Sigmoid colon (tissue), 7 donors: ENCODE data around the gene SEPTIN6. TPM values are rescaled to one million over a fixed set of nuclear protein-coding genes. Genes with fewer than 3 reads are reported as not detected.
"Not testable (repeated sequence)": the region's sequence is repeated elsewhere in the genome, so short reads cannot be mapped to it uniquely, and the experiment has no call there.

Experiments
- DNase-seq: peaks from one replicate; pipeline ENCODE4 v3.0.0-alpha.2; 2019
- H3K27ac ChIP-seq, 4 donors: fragments of 200-600 bp; sonication (generic); one replicate each; pipeline ENCODE4 v1.5.1; 2016 to 2019; ENCODE audit warnings: mild to moderate bottlenecking in 1 of 4
- H3K27me3 ChIP-seq, 3 donors: fragments of 200-600 bp; sonication (generic); one replicate each; pipeline ENCODE4 v1.5.1; 2019; ENCODE audit warnings: mild to moderate bottlenecking in 1 of 3
- H3K36me3 ChIP-seq, 4 donors: fragments of 200-600 bp; sonication (generic); one replicate each; pipeline ENCODE4 v1.5.1; 2016 to 2019
- H3K4me1 ChIP-seq, 4 donors: fragments of 200-600 bp; sonication (generic); one replicate each; pipeline ENCODE4 v1.5.1; 2017 to 2019
- H3K4me3 ChIP-seq, 4 donors: fragments of 200-600 bp; sonication (generic); one replicate each; pipeline ENCODE4 v1.5.1; 2017 to 2019; ENCODE audit warnings: mild to moderate bottlenecking in 2 of 4, moderate library complexity in 1 of 4
- H3K9me3 ChIP-seq, 4 donors: fragments of 200-600 bp in 3 of 4; sonication (generic) in 3 of 4; one replicate each; pipeline versions ENCODE4 v1.5.1 to v1.6.1; 2013 to 2019
- EP300 ChIP-seq, 4 donors: sonication (generic); formaldehyde crosslinking; IDR thresholded peaks; one replicate each; pipeline ENCODE4 v1.6.1; 2017; ENCODE audit warnings: antibody characterized with exemption in 4 of 4
- POLR2A ChIP-seq, 2 donors: fragments of 450-650 bp; IDR thresholded peaks; one replicate each; pipeline ENCODE4 v1.6.1; 2016; ENCODE audit warnings: antibody characterized with exemption in 2 of 2, mild to moderate bottlenecking in 2 of 2, moderate library complexity in 2 of 2
- POLR2AphosphoS5 ChIP-seq, 4 donors: sonication (generic); formaldehyde crosslinking; IDR thresholded peaks; one replicate each; pipeline ENCODE4 v1.6.1; 2017; ENCODE audit warnings: antibody characterized with exemption in 4 of 4
- WGBS, 2 donors: extraction: QIAGEN DNeasy Blood & Tissue Kit; methylation state at CpG; one replicate each; pipeline ENCODE4 v1.1.7; 2013; 5-methylcytosine and 5-hydroxymethylcytosine counted together
- intact Hi-C: fragments of 100-400 bp; cut with DNase I; formaldehyde crosslinking; loops from one replicate; pipeline ENCODE4 v1.15.1; 2023
- polyA plus RNA-seq, 3 donors: library from polyadenylated mRNA; stranded (reverse); fragments of 200-250 nt; gene quantifications; one replicate each; pipeline ENCODE4 v1.2.3, GENCODE V29; 2013
- total RNA-seq, 4 donors: library from RNA; depleted of rRNA; stranded (reverse); fragments of >200 nt; gene quantifications; one replicate each; pipeline ENCODE4 v1.1.0, GENCODE V29; 2016
- TF ChIP-seq, protein P1 (sequence below), 4 experiments: fragments of 450-650 bp in 3 of 4; fragments of 200-600 bp in 1 of 4; IDR thresholded peaks; one replicate each; pipeline ENCODE4 v1.5.1; 2016 to 2019; ENCODE audit warnings: antibody characterized with exemption in 4 of 4, mild to moderate bottlenecking in 3 of 4, moderate library complexity in 2 of 4
- donor health status: healthy with polysubstance abuse.
- donor health status: Bipolar disorder and iron deficiency.
- donor health status: healthy.

The SEPTIN6 gene
- total and polyA plus RNA-seq, 7 donors: 5.3 to 103 (median 48.2) TPM

DNA sequence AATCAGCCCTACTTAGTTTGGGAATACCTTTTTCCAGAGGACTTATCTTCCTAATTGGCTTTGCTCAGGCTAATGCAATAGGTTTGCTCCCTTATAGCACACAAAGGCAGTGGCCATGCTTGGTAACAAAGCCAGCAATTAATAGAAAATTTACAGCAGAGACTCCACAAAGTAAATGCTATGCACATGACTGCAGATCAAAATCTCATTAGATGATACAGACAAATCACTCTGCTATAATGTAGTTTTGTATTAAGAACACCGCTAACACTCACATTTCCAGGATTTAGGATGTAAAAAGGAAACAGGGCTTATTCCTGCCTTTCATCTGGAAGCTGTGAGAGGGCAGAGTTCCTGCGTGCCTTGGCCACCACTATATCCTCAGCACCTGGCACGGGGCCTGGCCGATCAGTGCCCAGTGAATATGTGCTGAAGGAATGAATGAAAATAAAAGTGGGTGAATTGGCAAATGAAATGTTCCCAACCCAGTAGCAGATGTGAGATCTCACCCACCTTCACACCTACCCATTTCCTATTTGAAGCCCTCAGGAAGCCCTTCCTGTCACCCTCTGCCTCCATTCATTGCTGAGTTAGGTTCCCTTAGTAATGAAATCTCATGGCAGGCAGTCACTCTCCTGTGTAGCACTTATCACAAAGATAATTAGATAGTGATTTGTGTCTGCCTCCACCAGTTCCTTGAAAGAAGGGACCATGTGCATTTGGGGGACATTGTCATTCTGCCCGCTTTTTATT lies 5.1 kb downstream of the SEPTIN6 start:
- Histone ChIP-seq H3K36me3 (no peaks in the 10 kb centered on the region), H3K27me3 (no peaks in the 10 kb centered on the region), H3K9me3 (no peaks in the 10 kb centered on the region), H3K27ac (peak overlapping the region in 3 of 4 donors; percentile 79 to 93 (median 93)), H3K4me3 (no peak overlapping the region), H3K4me1 (peaks cover 0 to 49% (median 37%) of the 10 kb centered on the region in 4 donors)
- 64 to 82% methylated on average over 5 of the region's 5 CpGs for WGBS, 2 donors
- intact Hi-C loops: no loop called here
- TF ChIP-seq POLR2AphosphoS5 (IDR thresholded peaks at IDR 0.05) (no peak), POLR2A (IDR thresholded peaks at IDR 0.05) (no peak), EP300 (IDR thresholded peaks at IDR 0.05) (no peak)
- TF ChIP-seq, protein P1, sequence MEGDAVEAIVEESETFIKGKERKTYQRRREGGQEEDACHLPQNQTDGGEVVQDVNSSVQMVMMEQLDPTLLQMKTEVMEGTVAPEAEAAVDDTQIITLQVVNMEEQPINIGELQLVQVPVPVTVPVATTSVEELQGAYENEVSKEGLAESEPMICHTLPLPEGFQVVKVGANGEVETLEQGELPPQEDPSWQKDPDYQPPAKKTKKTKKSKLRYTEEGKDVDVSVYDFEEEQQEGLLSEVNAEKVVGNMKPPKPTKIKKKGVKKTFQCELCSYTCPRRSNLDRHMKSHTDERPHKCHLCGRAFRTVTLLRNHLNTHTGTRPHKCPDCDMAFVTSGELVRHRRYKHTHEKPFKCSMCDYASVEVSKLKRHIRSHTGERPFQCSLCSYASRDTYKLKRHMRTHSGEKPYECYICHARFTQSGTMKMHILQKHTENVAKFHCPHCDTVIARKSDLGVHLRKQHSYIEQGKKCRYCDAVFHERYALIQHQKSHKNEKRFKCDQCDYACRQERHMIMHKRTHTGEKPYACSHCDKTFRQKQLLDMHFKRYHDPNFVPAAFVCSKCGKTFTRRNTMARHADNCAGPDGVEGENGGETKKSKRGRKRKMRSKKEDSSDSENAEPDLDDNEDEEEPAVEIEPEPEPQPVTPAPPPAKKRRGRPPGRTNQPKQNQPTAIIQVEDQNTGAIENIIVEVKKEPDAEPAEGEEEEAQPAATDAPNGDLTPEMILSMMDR (IDR thresholded peaks at IDR 0.05): no peak
- no peak for DNase-seq

DNA sequence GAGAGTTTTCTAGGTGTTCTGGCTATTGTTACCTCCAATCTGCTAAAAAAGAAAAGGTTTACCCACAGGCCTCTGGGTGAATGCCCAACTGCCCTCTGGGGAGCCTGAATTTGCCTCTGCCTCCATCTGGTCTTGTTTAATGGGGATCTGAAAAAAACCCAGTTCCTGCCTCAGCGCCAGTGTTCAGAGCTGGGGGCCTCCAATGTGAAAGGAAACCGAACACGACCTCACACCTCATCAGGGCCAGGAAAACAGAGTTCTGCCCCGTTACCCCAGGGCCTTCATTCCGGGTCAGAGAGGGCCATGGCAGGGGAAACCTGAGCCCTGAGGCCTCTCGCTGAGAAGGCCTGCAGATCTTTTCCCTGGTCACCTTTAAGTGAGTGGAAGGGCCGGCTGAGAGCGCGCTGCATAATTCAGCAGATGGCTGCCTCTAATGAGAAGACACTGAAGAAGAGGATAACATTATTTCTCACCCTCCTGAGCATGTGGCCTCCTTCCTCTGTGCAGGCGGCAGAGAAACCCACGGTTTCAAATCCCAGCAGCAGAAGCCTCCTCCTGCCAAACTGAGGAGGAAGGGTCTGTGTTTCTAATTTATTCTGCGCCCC lies 6.8 kb downstream of the SEPTIN6 start:
- Histone ChIP-seq H3K27me3 (no peaks in the 10 kb centered on the region), H3K9me3 (no peaks in the 10 kb centered on the region), H3K4me1 (peaks cover 0 to 44% (median 33%) of the 10 kb centered on the region in 4 donors), H3K36me3 (no peaks in the 10 kb centered on the region), H3K27ac (peak overlapping the region; percentile 78 to 93 (median 86)), H3K4me3 (no peak overlapping the region)
- 46 to 80% methylated on average over 12 of the region's 12 CpGs for WGBS, 2 donors
- TF ChIP-seq POLR2A (IDR thresholded peaks at IDR 0.05): no peak
- TF ChIP-seq POLR2AphosphoS5 (IDR thresholded peaks at IDR 0.05): no peak
- TF ChIP-seq, protein P1 (IDR thresholded peaks at IDR 0.05): no peak
- TF ChIP-seq EP300 (IDR thresholded peaks at IDR 0.05): no peak
- intact Hi-C loops: no loop called here
- DNase-seq: no peak

DNA sequence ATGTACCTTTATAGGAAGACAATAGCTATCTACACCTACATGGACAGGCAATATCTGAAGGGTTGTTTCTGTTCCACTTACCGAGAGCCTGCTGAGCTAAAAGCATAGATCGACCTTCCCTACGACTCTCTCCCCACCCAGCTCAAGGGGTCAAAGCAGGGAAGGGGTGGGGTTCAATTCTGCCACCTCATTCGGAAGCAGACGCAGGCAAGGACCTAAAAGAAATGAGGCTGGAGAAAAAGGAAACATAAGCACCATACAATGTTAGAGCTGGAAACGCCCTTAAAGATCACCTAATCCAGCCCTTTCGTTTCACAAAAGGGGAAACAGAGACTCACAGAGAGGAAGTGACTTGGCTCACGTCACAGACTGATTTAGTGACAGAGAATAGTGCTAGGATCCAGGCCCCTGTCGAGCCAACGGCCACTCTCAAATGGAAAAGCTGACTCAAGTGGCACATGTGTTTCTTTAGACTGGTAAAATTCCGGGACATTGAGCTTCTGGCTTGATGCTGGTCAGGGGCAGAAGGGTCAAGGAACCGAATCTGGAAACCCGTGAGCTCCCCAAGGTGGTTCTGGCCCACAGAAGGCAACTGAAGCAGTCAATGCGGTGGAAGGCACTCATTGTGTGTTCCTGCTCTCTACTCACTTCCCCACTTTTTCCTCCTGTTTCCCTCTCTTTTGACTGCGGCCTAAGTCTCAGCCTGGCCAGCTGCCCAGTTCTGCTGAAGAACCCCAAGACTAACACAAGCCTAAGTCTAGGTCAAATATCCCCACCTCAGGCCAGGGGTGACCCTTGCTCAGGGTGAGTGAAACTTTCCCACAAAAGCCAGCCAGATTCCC lies 7.5 kb downstream of the SEPTIN6 start:
- peaks cover 0 to 40% (median 30%) of the 10 kb centered on the region in 4 donors for H3K4me1 ChIP-seq
- H3K9me3 ChIP-seq: no peaks in the 10 kb centered on the region
- peak overlapping the region; percentile 78 to 93 (median 86) for H3K27ac ChIP-seq
- peak in 2 of 4 donors; percentile 6 to 50 for TF ChIP-seq EP300 (IDR thresholded peaks at IDR 0.05)
- TF ChIP-seq POLR2A (IDR thresholded peaks at IDR 0.05): no peak
- TF ChIP-seq, protein P1 (IDR thresholded peaks at IDR 0.05): no peak
- TF ChIP-seq POLR2AphosphoS5 (IDR thresholded peaks at IDR 0.05): peak in 3 of 4 donors; percentile 19 to 62 (median 37)
- no peaks in the 10 kb centered on the region for H3K36me3 ChIP-seq
- WGBS, 2 donors: 32 to 74% methylated on average over 15 of the region's 15 CpGs
- intact Hi-C loops: no loop called here
- DNase-seq: peak; percentile 73
- no peak overlapping the region for H3K4me3 ChIP-seq
- H3K27me3 ChIP-seq: no peaks in the 10 kb centered on the region

DNA sequence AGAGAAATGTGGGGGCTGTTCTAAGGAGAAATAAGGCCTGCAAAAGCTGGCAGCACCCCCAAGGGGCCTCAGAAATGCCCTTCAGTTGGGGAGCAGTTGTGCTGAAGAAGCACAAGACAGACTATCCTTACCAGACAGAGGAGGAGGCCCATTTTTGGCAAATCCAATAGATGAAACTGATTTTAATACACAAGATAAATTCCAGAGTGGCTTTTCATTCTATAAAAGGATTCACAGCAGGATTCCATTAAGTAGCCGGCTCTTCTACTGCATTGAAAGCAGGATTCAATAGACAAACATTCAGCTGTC lies 8.1 kb downstream of the SEPTIN6 start:
- peak overlapping the region; percentile 78 to 93 (median 86) for H3K27ac ChIP-seq
- no peak for TF ChIP-seq POLR2AphosphoS5 (IDR thresholded peaks at IDR 0.05)
- TF ChIP-seq, protein P1 (IDR thresholded peaks at IDR 0.05): no peak
- TF ChIP-seq POLR2A (IDR thresholded peaks at IDR 0.05): no peak
- no peak for TF ChIP-seq EP300 (IDR thresholded peaks at IDR 0.05)
- 35 to 79% methylated on average over 1 of the region's 1 CpG for WGBS, 2 donors
- no peaks in the 10 kb centered on the region for H3K27me3 ChIP-seq
- no peak for DNase-seq
- H3K36me3 ChIP-seq: no peaks in the 10 kb centered on the region
- peaks cover 0 to 40% (median 30%) of the 10 kb centered on the region in 4 donors for H3K4me1 ChIP-seq
- intact Hi-C loops: no loop called here
- H3K4me3 ChIP-seq: no peak overlapping the region
- H3K9me3 ChIP-seq: no peaks in the 10 kb centered on the region

DNA sequence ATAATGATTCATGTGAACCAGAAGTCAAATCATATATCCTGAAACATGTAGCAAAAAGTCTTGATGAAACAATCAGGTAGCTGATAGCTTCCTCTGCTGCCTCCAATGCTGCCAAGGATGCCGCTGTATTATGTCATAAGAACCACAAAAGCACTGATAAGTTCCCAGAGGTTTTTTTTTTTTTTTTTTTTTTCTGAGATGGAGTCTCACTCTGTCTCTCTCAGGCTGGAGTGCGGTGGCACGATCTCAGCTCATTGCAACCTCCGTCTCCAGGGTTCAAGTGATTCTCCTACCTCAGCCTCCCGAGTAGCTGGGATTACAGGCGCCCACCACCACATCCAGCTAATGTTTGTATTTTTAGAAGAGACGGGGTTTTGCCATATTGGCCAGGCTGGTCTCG lies 8.7 kb downstream of the SEPTIN6 start:
- H3K4me3 ChIP-seq, H3K9me3 ChIP-seq, H3K27me3 ChIP-seq, intact Hi-C loops, H3K36me3 ChIP-seq, DNase-seq: not testable (repeated sequence)
- H3K27ac ChIP-seq: peak overlapping the region; percentile 78 to 93 (median 86)
- peaks cover 0 to 40% (median 30%) of the 10 kb centered on the region in 4 donors for H3K4me1 ChIP-seq
- 79 to 88% methylated on average over 8 of the region's 8 CpGs for WGBS, 2 donors
